Karpas-422 (cell line): ENCODE data around the gene PRPF40B. TPM values are rescaled to one million over a fixed set of nuclear protein-coding genes. Genes with fewer than 3 reads are reported as not detected.

Experiments used
- DNase-seq: peaks from one replicate; pipeline ENCODE4 v3.0.0-alpha.2; 2015
- H2AFZ ChIP-seq: fragments of 200-600 bp; sonication (generic); 2 replicates; pipeline ENCODE4 v1.6.1; 2014; ENCODE audit warnings: antibody characterized with exemption, low read length, mixed read lengths
- H3K27ac ChIP-seq: fragments of 200-600 bp; sonication (generic); 2 replicates; pipeline ENCODE4 v1.5.1; 2014; ENCODE audit warnings: mild to moderate bottlenecking, low read length, moderate library complexity
- H3K27me3 ChIP-seq: fragments of 200-600 bp; sonication (generic); 2 replicates; pipeline ENCODE4 v1.6.1; 2014; ENCODE audit warnings: low read length, mixed read lengths
- H3K36me3 ChIP-seq: fragments of 200-600 bp; sonication (generic); 2 replicates; pipeline ENCODE4 v1.6.1; 2014; ENCODE audit warnings: low read length, mixed read lengths; ENCODE audit not compliant: insufficient read depth
- H3K4me1 ChIP-seq: fragments of 200-600 bp; sonication (generic); 2 replicates; pipeline ENCODE4 v1.6.1; 2014; ENCODE audit warnings: mild to moderate bottlenecking, low read length, mixed read lengths
- H3K4me2 ChIP-seq: fragments of 200-600 bp; sonication (generic); 2 replicates; pipeline ENCODE4 v1.6.1; 2014; ENCODE audit warnings: low read length, low read depth, mild to moderate bottlenecking; ENCODE audit not compliant: poor library complexity, severe bottlenecking
- H3K4me3 ChIP-seq: fragments of 200-600 bp; sonication (generic); 2 replicates; pipeline ENCODE4 v1.5.1; 2014; ENCODE audit warnings: mild to moderate bottlenecking, antibody characterized with exemption, low read length, mixed read lengths
- H3K79me2 ChIP-seq: fragments of 200-600 bp; sonication (generic); 2 replicates; pipeline ENCODE4 v1.6.1; 2014; ENCODE audit warnings: mild to moderate bottlenecking, low read length, mixed read lengths
- H3K9ac ChIP-seq: fragments of 200-600 bp; sonication (generic); 2 replicates; pipeline ENCODE4 v1.6.0; 2014; ENCODE audit warnings: low read length
- H3K9me2 ChIP-seq: fragments of 200-600 bp; sonication (generic), shearing (Covaris generic); replicated peaks from 2 replicates; pipeline ENCODE4 v1.6.0; 2014; ENCODE audit warnings: mild to moderate bottlenecking, low read length, moderate library complexity; ENCODE audit not compliant: insufficient read depth
- H3K9me3 ChIP-seq: fragments of 300-700, 200-600 bp; sonication (generic); 2 replicates; pipeline ENCODE4 v1.6.1; 2014; ENCODE audit warnings: low read length, mixed read lengths
- H4K20me1 ChIP-seq: fragments of 200-600 bp; sonication (generic); 2 replicates; pipeline ENCODE4 v1.6.1; 2014; ENCODE audit warnings: mild to moderate bottlenecking, antibody characterized with exemption, low read length, low read depth; ENCODE audit not compliant: insufficient read depth
- total RNA-seq: library from RNA; depleted of rRNA; stranded (reverse); fragments of >200 nt; shearing (Covaris generic); gene quantifications from 2 replicates; pipeline ENCODE4 v1.2.3, GENCODE V29; 2014; ENCODE audit warnings: low replicate concordance

PRPF40B gene
- total RNA-seq, 1 experiment from 2014 or later, result 5.0 TPM

- no peak overlapping the region for H3K27ac ChIP-seq
- no peaks in the 10 kb centered on the region for H3K9me2 ChIP-seq
- no peak for DNase-seq
- H3K36me3 ChIP-seq, result no peaks in the 10 kb centered on the region
- no peak overlapping the region for H2AFZ ChIP-seq
- no peaks in the 10 kb centered on the region for H3K27me3 ChIP-seq
- no peak overlapping the region for H3K4me2 ChIP-seq
- no peaks in the 10 kb centered on the region for H4K20me1 ChIP-seq
- no peak overlapping the region for H3K9ac ChIP-seq
- no peaks in the 10 kb centered on the region for H3K4me1 ChIP-seq
- H3K79me2 ChIP-seq, result no peaks in the 10 kb centered on the region
- no peak overlapping the region for H3K4me3 ChIP-seq
- H3K9me3 ChIP-seq, result no peaks in the 10 kb centered on the region
Observed at GRCh38 chr12:49651855-49652254, 28.5 kb downstream of the PRPF40B start.

GRCh38 chr12:49652921-49653520 lies 29.7 kb downstream of the PRPF40B start:
- Histone ChIP-seq H3K4me3 (no peak overlapping the region), H2AFZ (no peak overlapping the region), H3K4me1 (no peaks in the 10 kb centered on the region), H3K36me3 (no peaks in the 10 kb centered on the region), H3K9ac (no peak overlapping the region), H3K27me3 (no peaks in the 10 kb centered on the region), H4K20me1 (no peaks in the 10 kb centered on the region), H3K4me2 (no peak overlapping the region), H3K9me2 (no peaks in the 10 kb centered on the region), H3K79me2 (no peaks in the 10 kb centered on the region), H3K9me3 (no peaks in the 10 kb centered on the region), H3K27ac (no peak overlapping the region)
- DNase-seq, result no peak

GRCh38 chr12:49654715-49655114 lies 31.4 kb downstream of the PRPF40B start:
- no peaks in the 10 kb centered on the region for H4K20me1 ChIP-seq
- H3K79me2 ChIP-seq, result no peaks in the 10 kb centered on the region
- no peak for DNase-seq
- H3K9me2 ChIP-seq, result no peaks in the 10 kb centered on the region
- no peak overlapping the region for H2AFZ ChIP-seq
- H3K36me3 ChIP-seq, result no peaks in the 10 kb centered on the region
- no peak overlapping the region for H3K27ac ChIP-seq
- no peak overlapping the region for H3K4me2 ChIP-seq
- no peak overlapping the region for H3K4me3 ChIP-seq
- no peak overlapping the region for H3K9ac ChIP-seq
- no peaks in the 10 kb centered on the region for H3K4me1 ChIP-seq
- no peaks in the 10 kb centered on the region for H3K9me3 ChIP-seq
- no peaks in the 10 kb centered on the region for H3K27me3 ChIP-seq

- Histone ChIP-seq H3K36me3 (no peaks in the 10 kb centered on the region), H3K9me2 (no peaks in the 10 kb centered on the region), H3K27ac (no peak overlapping the region), H2AFZ (no peak overlapping the region), H3K9ac (no peak overlapping the region), H3K4me1 (no peaks in the 10 kb centered on the region), H3K4me2 (no peak overlapping the region), H4K20me1 (no peaks in the 10 kb centered on the region), H3K9me3 (no peaks in the 10 kb centered on the region), H3K4me3 (no peak overlapping the region), H3K27me3 (no peaks in the 10 kb centered on the region), H3K79me2 (no peaks in the 10 kb centered on the region)
- DNase-seq, result no peak
Observed at GRCh38 chr12:49655595-49656236, 32.4 kb downstream of the PRPF40B start.

- no peak overlapping the region for H3K4me2 ChIP-seq
- no peak for DNase-seq
- H3K9ac ChIP-seq, result no peak overlapping the region
- no peaks in the 10 kb centered on the region for H4K20me1 ChIP-seq
- no peaks in the 10 kb centered on the region for H3K9me2 ChIP-seq
- no peak overlapping the region for H3K27ac ChIP-seq
- H3K27me3 ChIP-seq, result no peaks in the 10 kb centered on the region
- H3K4me1 ChIP-seq, result peaks cover 14% of the 10 kb centered on the region
- H3K79me2 ChIP-seq, result no peaks in the 10 kb centered on the region
- H2AFZ ChIP-seq, result no peak overlapping the region
- no peak overlapping the region for H3K4me3 ChIP-seq
- no peaks in the 10 kb centered on the region for H3K9me3 ChIP-seq
- no peaks in the 10 kb centered on the region for H3K36me3 ChIP-seq
Observed at GRCh38 chr12:49658276-49658675, 34.9 kb downstream of the PRPF40B start.

- Histone ChIP-seq H3K27me3 (no peaks in the 10 kb centered on the region), H3K27ac (no peak overlapping the region), H3K4me2 (no peak overlapping the region), H3K36me3 (no peaks in the 10 kb centered on the region), H3K9me3 (no peaks in the 10 kb centered on the region), H3K79me2 (no peaks in the 10 kb centered on the region), H3K4me3 (no peak overlapping the region), H3K9ac (no peak overlapping the region), H4K20me1 (no peaks in the 10 kb centered on the region), H3K9me2 (no peaks in the 10 kb centered on the region), H3K4me1 (peaks cover 24% of the 10 kb centered on the region), H2AFZ (no peak overlapping the region)
- no peak for DNase-seq
Observed at GRCh38 chr12:49659753-49660152, 36.4 kb downstream of the PRPF40B start.

GRCh38 chr12:49661191-49661590 lies 37.8 kb downstream of the PRPF40B start:
- Histone ChIP-seq H3K4me3 (no peak overlapping the region), H3K9me2 (no peaks in the 10 kb centered on the region), H3K4me2 (no peak overlapping the region), H2AFZ (no peak overlapping the region), H3K4me1 (peaks cover 27% of the 10 kb centered on the region), H3K27ac (no peak overlapping the region), H3K79me2 (no peaks in the 10 kb centered on the region), H3K36me3 (no peaks in the 10 kb centered on the region), H3K27me3 (no peaks in the 10 kb centered on the region), H4K20me1 (no peaks in the 10 kb centered on the region), H3K9ac (no peak overlapping the region), H3K9me3 (no peaks in the 10 kb centered on the region)
- no peak for DNase-seq

- Histone ChIP-seq H2AFZ (no peak overlapping the region), H3K9me3 (no peaks in the 10 kb centered on the region), H3K27ac (no peak overlapping the region), H3K9me2 (no peaks in the 10 kb centered on the region), H4K20me1 (no peaks in the 10 kb centered on the region), H3K36me3 (no peaks in the 10 kb centered on the region), H3K4me2 (no peak overlapping the region), H3K9ac (no peak overlapping the region), H3K4me1 (peaks cover 27% of the 10 kb centered on the region), H3K27me3 (no peaks in the 10 kb centered on the region), H3K79me2 (no peaks in the 10 kb centered on the region), H3K4me3 (no peak overlapping the region)
- no peak for DNase-seq
Observed at GRCh38 chr12:49661746-49662145, 38.4 kb downstream of the PRPF40B start.
